Tibial nerve (tissue), 4 donors: ENCODE measurements around the gene RUNX2.

Experiments used
- EP300 ChIP-seq, 2 donors: sonication (generic); formaldehyde crosslinking; IDR thresholded peaks; one replicate each; pipeline ENCODE4 v1.6.1; 2017; ENCODE audit warnings: antibody characterized with exemption in 2 of 2, mild to moderate bottlenecking in 1 of 2
- POLR2A ChIP-seq, 2 donors: fragments of 450-650 bp; IDR thresholded peaks; one replicate each; pipeline ENCODE4 v1.6.1; 2017; ENCODE audit warnings: antibody characterized with exemption in 2 of 2, mild to moderate bottlenecking in 2 of 2, moderate library complexity in 2 of 2
- TF ChIP-seq, protein P1 (sequence below), 5 experiments: fragments of 200-600 bp in 3 of 5; fragments of 450-650 bp in 2 of 5; sonication (generic) in 3 of 5; IDR thresholded peaks; one replicate each; pipeline ENCODE4 v1.5.1; 2016 to 2019; ENCODE audit warnings: antibody characterized with exemption in 5 of 5, mild to moderate bottlenecking in 3 of 5, moderate library complexity in 2 of 5

- TF ChIP-seq, protein P1, sequence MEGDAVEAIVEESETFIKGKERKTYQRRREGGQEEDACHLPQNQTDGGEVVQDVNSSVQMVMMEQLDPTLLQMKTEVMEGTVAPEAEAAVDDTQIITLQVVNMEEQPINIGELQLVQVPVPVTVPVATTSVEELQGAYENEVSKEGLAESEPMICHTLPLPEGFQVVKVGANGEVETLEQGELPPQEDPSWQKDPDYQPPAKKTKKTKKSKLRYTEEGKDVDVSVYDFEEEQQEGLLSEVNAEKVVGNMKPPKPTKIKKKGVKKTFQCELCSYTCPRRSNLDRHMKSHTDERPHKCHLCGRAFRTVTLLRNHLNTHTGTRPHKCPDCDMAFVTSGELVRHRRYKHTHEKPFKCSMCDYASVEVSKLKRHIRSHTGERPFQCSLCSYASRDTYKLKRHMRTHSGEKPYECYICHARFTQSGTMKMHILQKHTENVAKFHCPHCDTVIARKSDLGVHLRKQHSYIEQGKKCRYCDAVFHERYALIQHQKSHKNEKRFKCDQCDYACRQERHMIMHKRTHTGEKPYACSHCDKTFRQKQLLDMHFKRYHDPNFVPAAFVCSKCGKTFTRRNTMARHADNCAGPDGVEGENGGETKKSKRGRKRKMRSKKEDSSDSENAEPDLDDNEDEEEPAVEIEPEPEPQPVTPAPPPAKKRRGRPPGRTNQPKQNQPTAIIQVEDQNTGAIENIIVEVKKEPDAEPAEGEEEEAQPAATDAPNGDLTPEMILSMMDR (IDR thresholded peaks at IDR 0.05), result no peak
- no peak for TF ChIP-seq POLR2A (IDR thresholded peaks at IDR 0.05)
- no peak for TF ChIP-seq EP300 (IDR thresholded peaks at IDR 0.05)
These were observed 181.3 kb downstream of the RUNX2 start for GRCh38 chr6:45509426-45509825.
